HepG2 (cell line): ENCODE results near the gene CAMK1G. TPM values are rescaled to one million over a fixed set of nuclear protein-coding genes. Genes with fewer than 3 reads are reported as not detected.

Experiments used
- ATAC-seq: fragments of 200-7000 bp; cut with Tn5 transposase; 3 replicates; pipeline ENCODE4 v1.9.1; 2020; ENCODE audit warnings: mild to moderate bottlenecking, moderate library complexity
- BruUV-seq: library from RNA; stranded (reverse); fragments of 400-500 nt; replicated peaks from 2 replicates; lab custom pipeline; 2021; lab: Mats Ljungman, UMichigan
- CTCF ChIA-PET: fragments of 300-600 bp; formaldehyde crosslinking; extraction: SDS; loops from one replicate; lab custom pipeline; 2021; ENCODE audit warnings: low total read pairs, inconsistent platforms, low intra/inter-chr PET ratio; lab: Yijun Ruan, JAX
- POLR2A ChIA-PET: fragments of 350-600 bp; sonication (Branson Sonifier 250); formaldehyde crosslinking; loops from one replicate; lab custom pipeline; 2020; ENCODE audit warnings: antibody characterized with exemption, inconsistent platforms; lab: Yijun Ruan, JAX
- DNase-seq: peaks from one replicate; pipeline ENCODE4 v3.0.0-alpha.2; 2015; ENCODE audit warnings: low spot score
- FAIRE-seq: peaks from 3 replicates; lab custom pipeline; 2011; peaks lifted over from hg19 to GRCh38; lab: Jason Lieb, UNC
- H2AFZ ChIP-seq: one replicate; pipeline ENCODE4 v1.6.1; 2011; ENCODE audit warnings: low read length, inconsistent platforms
- H3K27ac ChIP-seq: fragments of 300-600 bp; 3 replicates; pipeline ENCODE4 v1.8.0; 2011; ENCODE audit warnings: mixed run types, mild to moderate bottlenecking, mixed read lengths, low read length, inconsistent platforms; ENCODE audit not compliant: insufficient read depth; ENCODE audit errors: extremely low read length
- H3K27me3 ChIP-seq, 2 experiments: fragments of 200-600 bp in 1 of 2; 2 replicates in 1 of 2; 3 replicates in 1 of 2; pipeline versions ENCODE4 v1.6.0 to v1.8.0; 2011; ENCODE audit warnings: low read length in 2 of 2, mild to moderate bottlenecking in 2 of 2, moderate library complexity in 2 of 2, inconsistent platforms in 1 of 2; ENCODE audit not compliant: insufficient read depth in 2 of 2, control insufficient read depth in 1 of 2
- H3K36me3 ChIP-seq, 2 experiments: fragments of 200-600 bp in 1 of 2; replicated peaks in 1 of 2; 2 replicates in 1 of 2; 3 replicates in 1 of 2; pipeline versions ENCODE4 v1.5.1 to v1.8.0; 2011; ENCODE audit warnings: low read length in 2 of 2, inconsistent platforms in 1 of 2; ENCODE audit not compliant: insufficient read depth in 2 of 2, control insufficient read depth in 1 of 2
- H3K4me1 ChIP-seq: 2 replicates; pipeline ENCODE4 v1.5.1; 2012; ENCODE audit warnings: low read length, inconsistent platforms; ENCODE audit not compliant: insufficient read depth
- H3K4me2 ChIP-seq: 2 replicates; pipeline ENCODE4 v1.6.0; 2011; ENCODE audit warnings: low read depth, low read length, inconsistent platforms
- H3K4me3 ChIP-seq, 3 experiments: fragments of 200-600 bp in 1 of 3; sonication (generic), shearing (Covaris generic) in 1 of 3; replicated peaks in 1 of 3; 2 replicates each; pipeline ENCODE4 v1.5.1; 2011 to 2016; ENCODE audit warnings: low read length in 3 of 3, inconsistent platforms in 2 of 3, low read depth in 2 of 3, mild to moderate bottlenecking in 2 of 3, control low read depth in 1 of 3, mixed read lengths in 1 of 3; ENCODE audit not compliant: insufficient read depth in 1 of 3
- H3K79me2 ChIP-seq: one replicate; pipeline ENCODE4 v1.6.1; 2011; ENCODE audit warnings: low read length, inconsistent platforms; ENCODE audit not compliant: insufficient read depth
- H3K9ac ChIP-seq: 2 replicates; pipeline ENCODE4 v1.6.0; 2011; ENCODE audit warnings: mild to moderate bottlenecking, low read depth, low read length, inconsistent platforms; ENCODE audit not compliant: insufficient read depth
- H3K9me3 ChIP-seq: 2 replicates; pipeline ENCODE4 v1.5.1; 2012; ENCODE audit warnings: mild to moderate bottlenecking, low read length
- H4K20me1 ChIP-seq: 2 replicates; pipeline ENCODE4 v1.6.0; 2011; ENCODE audit warnings: inconsistent platforms, mild to moderate bottlenecking, low read length, moderate library complexity; ENCODE audit not compliant: insufficient read depth
- ELF3 ChIP-seq: IDR thresholded peaks from 2 replicates; pipeline ENCODE4 v1.6.1; 2016; ENCODE audit warnings: missing genetic modification reagents, missing compliant biosample characterization
- FOSL1 ChIP-seq: sonication (generic); formaldehyde crosslinking; IDR thresholded peaks from 2 replicates; pipeline ENCODE4 v1.9.0; 2021; ENCODE audit warnings: missing genetic modification reagents, borderline replicate concordance
- GFI1 ChIP-seq: sonication (generic); formaldehyde crosslinking; IDR thresholded peaks from 2 replicates; pipeline ENCODE4 v1.5.0; 2020; ENCODE audit warnings: missing genetic modification reagents, mild to moderate bottlenecking, borderline replicate concordance
- NR2C2 ChIP-seq: sonication (generic); formaldehyde crosslinking; IDR thresholded peaks from 2 replicates; pipeline ENCODE4 v1.4.0; 2020; ENCODE audit warnings: missing genetic modification reagents, mild to moderate bottlenecking, moderate library complexity, borderline replicate concordance
- RARG ChIP-seq: sonication (generic); formaldehyde crosslinking; IDR thresholded peaks from 2 replicates; pipeline ENCODE4 v1.4.0; 2020; ENCODE audit warnings: low read depth, mild to moderate bottlenecking, missing genetic modification reagents
- ZNF577 ChIP-seq: sonication (generic); formaldehyde crosslinking; IDR thresholded peaks from 2 replicates; pipeline ENCODE4 v1.4.0; 2020; ENCODE audit warnings: mild to moderate bottlenecking, low read depth, missing genetic modification reagents, borderline replicate concordance
- ZNF674 ChIP-seq: sonication (generic); formaldehyde crosslinking; IDR thresholded peaks from 2 replicates; pipeline ENCODE4 v1.5.0; 2020; ENCODE audit warnings: low read depth, mild to moderate bottlenecking, missing genetic modification reagents
- ZSCAN31 ChIP-seq: sonication (generic); formaldehyde crosslinking; IDR thresholded peaks from 2 replicates; pipeline ENCODE4 v1.5.0; 2020; ENCODE audit warnings: low read depth, mild to moderate bottlenecking, missing genetic modification reagents
- WGBS: methylation state at CpG from one replicate; pipeline ENCODE4 v1.1.6; 2017; ENCODE audit warnings: low lambda C conversion rate; 5-methylcytosine and 5-hydroxymethylcytosine counted together
- in situ Hi-C: cut with HindIII; loops from 2 replicates; pipeline ENCODE4 v1.10.0; 2017; ENCODE audit warnings: low pct_unique_long_range_greater_than_20kb; ENCODE audit not compliant: extremely low pct_ligation_motif_present
- intact Hi-C: fragments of 100-400 bp; cut with micrococcal nuclease; formaldehyde crosslinking; loops from one replicate; pipeline ENCODE4 v1.10.0; 2022; ENCODE audit not compliant: unreplicated experiment
- polyA plus RNA-seq, 8 experiments: library from polyadenylated mRNA; depleted of rRNA in 3 of 8; stranded (reverse) in 7 of 8; unstranded in 1 of 8; fragments of >200 nt; fragmentation: Illumina TruSeq in 4 of 8; extraction: Trizol in 4 of 8; gene quantifications; 2 replicates each; pipeline versions ENCODE4 v1.2.1 to v1.2.3, GENCODE V29; 2011 to 2016; ENCODE audit warnings: low read depth in 4 of 8, missing spikeins in 1 of 8, mixed read lengths in 1 of 8; ENCODE audit not compliant: insufficient read depth in 1 of 8
- total RNA-seq, 5 experiments: library from RNA; depleted of rRNA; stranded (reverse); fragments of >200 nt; fragmentation: Illumina TruSeq; extraction: Trizol; gene quantifications; 2 replicates each; pipeline ENCODE4 v1.2.3, GENCODE V29; 2016; ENCODE audit warnings: low read depth in 1 of 5
- TF ChIP-seq, protein P1 (sequence below): sonication (generic); formaldehyde crosslinking; IDR thresholded peaks from 2 replicates; pipeline ENCODE4 v1.8.1; 2023; ENCODE audit warnings: mild to moderate bottlenecking, inconsistent platforms, moderate library complexity, missing genetic modification reagents, borderline replicate concordance
- TF ChIP-seq, protein P2 (sequence below): sonication (generic); formaldehyde crosslinking; IDR thresholded peaks from 2 replicates; pipeline ENCODE4 v1.5.1; 2020; ENCODE audit warnings: mild to moderate bottlenecking, missing genetic modification reagents, borderline replicate concordance

CAMK1G gene
- total and polyA plus RNA-seq, 2 of the 13 experiments (the other 11 are each of a cell fraction or from before 2014, with no cell fraction given), result not detected

DNA sequence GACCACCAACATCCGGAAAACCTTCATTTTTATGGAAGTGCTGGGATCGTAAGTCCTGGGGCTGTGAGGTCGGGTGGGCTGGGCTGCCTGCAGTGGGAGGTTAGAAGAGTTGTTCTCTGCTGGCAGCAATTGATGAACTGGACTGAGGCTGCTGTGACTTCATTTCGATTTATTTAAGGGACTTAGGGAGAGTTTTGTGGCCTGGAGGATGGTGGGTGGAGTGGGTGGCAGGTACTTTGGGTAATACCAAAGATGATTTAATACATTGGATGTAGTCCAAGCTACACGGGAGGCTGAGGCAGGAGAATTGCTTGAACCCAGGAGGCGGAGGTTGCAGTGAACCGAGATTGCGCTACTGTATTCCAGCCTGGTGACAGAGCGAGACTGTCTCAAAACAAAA is 11.5 kb downstream of the CAMK1G start:
- H3K4me2 ChIP-seq, result no peak overlapping the region
- H2AFZ ChIP-seq, result no peak overlapping the region
- no peak for TF ChIP-seq RARG (CRISPR knock-in tag)
- H3K36me3 ChIP-seq, result no peaks in the 10 kb centered on the region
- intact Hi-C loops, result no loop called here
- no peaks in the 10 kb centered on the region for H3K4me1 ChIP-seq
- no peak overlapping the region for H3K9ac ChIP-seq
- H3K9me3 ChIP-seq, result no peaks in the 10 kb centered on the region
- POLR2A ChIA-PET, result no interaction called here
- CTCF ChIA-PET, result no interaction called here
- H4K20me1 ChIP-seq, result no peaks in the 10 kb centered on the region
- H3K27ac ChIP-seq, result no peak overlapping the region
- ATAC-seq (no peak), DNase-seq (no peak), FAIRE-seq (no peak)
- in situ Hi-C loops, result no loop called here
- no peaks in the 10 kb centered on the region for H3K79me2 ChIP-seq
- no peak overlapping the region for H3K4me3 ChIP-seq
- no TSS peak for BruUV-seq
- WGBS, result 38% methylated on average over 9 of the region's 9 CpGs
- no peaks in the 10 kb centered on the region for H3K27me3 ChIP-seq

DNA sequence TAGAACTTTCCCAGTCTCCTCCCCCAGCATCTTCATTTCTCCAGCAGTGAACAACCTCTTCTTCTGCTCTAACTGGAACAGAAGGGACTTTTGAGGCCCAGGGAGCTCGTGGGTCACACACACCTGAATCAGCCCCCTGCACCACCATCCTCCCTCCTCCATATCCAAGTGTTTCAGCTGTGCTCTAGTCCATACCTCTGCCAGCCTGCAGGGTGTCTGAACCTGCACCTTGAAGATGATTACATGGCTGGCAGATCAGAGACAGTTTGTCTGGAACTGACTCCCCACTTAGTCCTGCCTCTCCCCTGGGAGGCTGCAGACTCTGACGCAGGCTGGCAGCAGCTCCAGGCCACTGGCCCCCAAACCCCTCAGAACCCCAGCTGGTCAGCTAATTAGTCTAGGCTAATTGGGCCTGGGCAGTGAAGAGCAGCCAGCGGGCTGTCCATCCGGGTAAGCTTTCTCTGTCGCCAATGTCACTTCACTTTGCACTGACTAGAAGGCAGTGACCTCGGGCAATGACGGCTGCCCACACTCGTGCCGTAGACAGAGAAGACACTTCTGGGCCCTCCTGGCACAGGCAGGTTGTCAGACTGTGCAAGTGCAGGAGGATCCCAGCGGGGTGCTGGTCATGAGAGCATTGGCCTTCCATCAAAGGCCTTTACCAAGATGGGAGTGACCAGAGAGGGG is 12.2 kb downstream of the CAMK1G start:
- CTCF ChIA-PET, result no interaction called here
- FAIRE-seq, result no peak
- POLR2A ChIA-PET, result no interaction called here
- H3K4me3 ChIP-seq, result no peak overlapping the region
- DNase-seq, result no peak
- no peaks in the 10 kb centered on the region for H4K20me1 ChIP-seq
- H3K9ac ChIP-seq, result no peak overlapping the region
- intact Hi-C loops (no loop called here), in situ Hi-C loops (no loop called here)
- ATAC-seq, result no peak
- H2AFZ ChIP-seq, result no peak overlapping the region
- no peaks in the 10 kb centered on the region for H3K4me1 ChIP-seq
- no peaks in the 10 kb centered on the region for H3K36me3 ChIP-seq
- no peaks in the 10 kb centered on the region for H3K9me3 ChIP-seq
- BruUV-seq, result no TSS peak
- no peak overlapping the region for H3K4me2 ChIP-seq
- H3K27ac ChIP-seq, result no peak overlapping the region
- 23% methylated on average over 8 of the region's 10 CpGs for WGBS
- no peaks in the 10 kb centered on the region for H3K27me3 ChIP-seq
- H3K79me2 ChIP-seq, result no peaks in the 10 kb centered on the region
- TF ChIP-seq ZNF577 (CRISPR knock-in tag), result no peak
- TF ChIP-seq ZSCAN31, result no peak
- no peak for TF ChIP-seq ZNF674 (CRISPR knock-in tag)
- no peak for TF ChIP-seq FOSL1
- TF ChIP-seq NR2C2 (CRISPR knock-in tag), result no peak
- no peak for TF ChIP-seq GFI1
- TF ChIP-seq, protein P1, sequence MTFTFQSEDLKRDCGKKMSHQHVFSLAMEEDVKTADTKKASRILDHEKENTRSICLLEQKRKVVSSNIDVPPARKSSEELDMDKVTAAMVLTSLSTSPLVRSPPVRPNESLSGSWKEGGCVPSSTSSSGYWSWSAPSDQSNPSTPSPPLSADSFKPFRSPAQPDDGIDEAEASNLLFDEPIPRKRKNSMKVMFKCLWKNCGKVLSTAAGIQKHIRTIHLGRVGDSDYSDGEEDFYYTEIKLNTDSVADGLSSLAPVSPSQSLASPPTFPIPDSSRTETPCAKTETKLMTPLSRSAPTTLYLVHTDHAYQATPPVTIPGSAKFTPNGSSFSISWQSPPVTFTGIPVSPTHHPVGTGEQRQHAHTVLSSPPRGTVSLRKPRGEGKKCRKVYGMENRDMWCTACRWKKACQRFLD (CRISPR knock-in tag), result no peak
- TF ChIP-seq ELF3 (CRISPR knock-in tag), result no peak
- TF ChIP-seq, protein P2, sequence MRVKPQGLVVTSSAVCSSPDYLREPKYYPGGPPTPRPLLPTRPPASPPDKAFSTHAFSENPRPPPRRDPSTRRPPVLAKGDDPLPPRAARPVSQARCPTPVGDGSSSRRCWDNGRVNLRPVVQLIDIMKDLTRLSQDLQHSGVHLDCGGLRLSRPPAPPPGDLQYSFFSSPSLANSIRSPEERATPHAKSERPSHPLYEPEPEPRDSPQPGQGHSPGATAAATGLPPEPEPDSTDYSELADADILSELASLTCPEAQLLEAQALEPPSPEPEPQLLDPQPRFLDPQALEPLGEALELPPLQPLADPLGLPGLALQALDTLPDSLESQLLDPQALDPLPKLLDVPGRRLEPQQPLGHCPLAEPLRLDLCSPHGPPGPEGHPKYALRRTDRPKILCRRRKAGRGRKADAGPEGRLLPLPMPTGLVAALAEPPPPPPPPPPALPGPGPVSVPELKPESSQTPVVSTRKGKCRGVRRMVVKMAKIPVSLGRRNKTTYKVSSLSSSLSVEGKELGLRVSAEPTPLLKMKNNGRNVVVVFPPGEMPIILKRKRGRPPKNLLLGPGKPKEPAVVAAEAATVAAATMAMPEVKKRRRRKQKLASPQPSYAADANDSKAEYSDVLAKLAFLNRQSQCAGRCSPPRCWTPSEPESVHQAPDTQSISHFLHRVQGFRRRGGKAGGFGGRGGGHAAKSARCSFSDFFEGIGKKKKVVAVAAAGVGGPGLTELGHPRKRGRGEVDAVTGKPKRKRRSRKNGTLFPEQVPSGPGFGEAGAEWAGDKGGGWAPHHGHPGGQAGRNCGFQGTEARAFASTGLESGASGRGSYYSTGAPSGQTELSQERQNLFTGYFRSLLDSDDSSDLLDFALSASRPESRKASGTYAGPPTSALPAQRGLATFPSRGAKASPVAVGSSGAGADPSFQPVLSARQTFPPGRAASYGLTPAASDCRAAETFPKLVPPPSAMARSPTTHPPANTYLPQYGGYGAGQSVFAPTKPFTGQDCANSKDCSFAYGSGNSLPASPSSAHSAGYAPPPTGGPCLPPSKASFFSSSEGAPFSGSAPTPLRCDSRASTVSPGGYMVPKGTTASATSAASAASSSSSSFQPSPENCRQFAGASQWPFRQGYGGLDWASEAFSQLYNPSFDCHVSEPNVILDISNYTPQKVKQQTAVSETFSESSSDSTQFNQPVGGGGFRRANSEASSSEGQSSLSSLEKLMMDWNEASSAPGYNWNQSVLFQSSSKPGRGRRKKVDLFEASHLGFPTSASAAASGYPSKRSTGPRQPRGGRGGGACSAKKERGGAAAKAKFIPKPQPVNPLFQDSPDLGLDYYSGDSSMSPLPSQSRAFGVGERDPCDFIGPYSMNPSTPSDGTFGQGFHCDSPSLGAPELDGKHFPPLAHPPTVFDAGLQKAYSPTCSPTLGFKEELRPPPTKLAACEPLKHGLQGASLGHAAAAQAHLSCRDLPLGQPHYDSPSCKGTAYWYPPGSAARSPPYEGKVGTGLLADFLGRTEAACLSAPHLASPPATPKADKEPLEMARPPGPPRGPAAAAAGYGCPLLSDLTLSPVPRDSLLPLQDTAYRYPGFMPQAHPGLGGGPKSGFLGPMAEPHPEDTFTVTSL (CRISPR knock-in tag), result no peak
